GM12878 (cell line): ENCODE data around the gene NXPH1. TPM values are rescaled to one million over a fixed set of nuclear protein-coding genes. Genes with fewer than 3 reads are reported as not detected.

Experiments used
- ATAC-seq: fragments of 200-7000 bp; cut with Tn5 transposase; 3 replicates; pipeline ENCODE4 v1.9.1; 2020; ENCODE audit warnings: mild to moderate bottlenecking, moderate library complexity
- BruUV-seq: library from RNA; stranded (reverse); fragments of 400-500 nt; replicated peaks from 2 replicates; lab custom pipeline; 2021; lab: Mats Ljungman, UMichigan
- CTCF ChIA-PET: fragments of 300-600 bp; sonication (Branson Sonifier 250); formaldehyde crosslinking; extraction: SDS; loops from one replicate; lab custom pipeline; 2021; ENCODE audit warnings: inconsistent platforms; lab: Yijun Ruan, JAX
- POLR2A ChIA-PET: fragments of 350-600 bp; formaldehyde crosslinking; extraction: SDS; loops from one replicate; lab custom pipeline; 2021; ENCODE audit warnings: inconsistent platforms; lab: Charles Lee
- RAD21 ChIA-PET: fragments of 300-600 bp; sonication (Branson Sonifier 250); formaldehyde crosslinking; loops from one replicate; lab custom pipeline; 2023; ENCODE audit warnings: antibody characterized with exemption; ENCODE audit not compliant: unreplicated experiment; lab: Charles Lee
- SMC1A ChIA-PET: fragments of 300-600 bp; sonication (Branson Sonifier 250); formaldehyde crosslinking; loops from one replicate; lab custom pipeline; 2023; ENCODE audit not compliant: unreplicated experiment, uncharacterized antibody; lab: Charles Lee
- DNase-seq: peaks from one replicate; pipeline ENCODE4 v3.0.0-alpha.2; 2011; ENCODE audit warnings: low read depth, low spot score
- FAIRE-seq: peaks from 3 replicates; lab custom pipeline; 2011; peaks lifted over from hg19 to GRCh38; lab: Jason Lieb, UNC
- H2AFZ ChIP-seq: 2 replicates; pipeline ENCODE4 v1.6.0; 2011; ENCODE audit warnings: low read depth, low read length, control low read depth; ENCODE audit not compliant: control insufficient read depth
- H3K27ac ChIP-seq: 2 replicates; pipeline ENCODE4 v1.5.1; 2011; ENCODE audit warnings: control low read depth; ENCODE audit not compliant: control insufficient read depth, insufficient read depth
- H3K27me3 ChIP-seq, 2 experiments: replicated peaks in 1 of 2; 2 replicates each; pipeline versions ENCODE4 v1.6.0 to v1.6.1; 2011; ENCODE audit warnings: low read length in 1 of 2; ENCODE audit not compliant: control insufficient read depth in 2 of 2, insufficient read depth in 2 of 2
- H3K36me3 ChIP-seq, 2 experiments: 2 replicates each; pipeline ENCODE4 v1.5.1; 2011; ENCODE audit warnings: low read length in 1 of 2; ENCODE audit not compliant: control insufficient read depth in 2 of 2, insufficient read depth in 2 of 2
- H3K4me1 ChIP-seq: 2 replicates; pipeline ENCODE4 v1.6.1; 2011; ENCODE audit warnings: mild to moderate bottlenecking, low read length, moderate library complexity, mixed read lengths; ENCODE audit not compliant: control insufficient read depth, insufficient read depth
- H3K4me2 ChIP-seq: 2 replicates; pipeline ENCODE4 v1.6.0; 2011; ENCODE audit warnings: control low read depth; ENCODE audit not compliant: control insufficient read depth, insufficient read depth
- H3K4me3 ChIP-seq: fragments of 200-600 bp; sonication (generic); 2 replicates; pipeline ENCODE4 v1.5.1; 2016
- H3K79me2 ChIP-seq: 2 replicates; pipeline ENCODE4 v1.6.0; 2011; ENCODE audit warnings: low read length; ENCODE audit not compliant: control insufficient read depth, insufficient read depth
- H3K9ac ChIP-seq: 2 replicates; pipeline ENCODE4 v1.8.0; 2011; ENCODE audit warnings: low read length, control low read depth, mixed read lengths; ENCODE audit not compliant: control insufficient read depth, insufficient read depth
- H3K9me3 ChIP-seq: replicated peaks from 3 replicates; pipeline ENCODE4 v1.5.1; 2011; ENCODE audit warnings: mild to moderate bottlenecking, low read length; ENCODE audit not compliant: control insufficient read depth, insufficient read depth
- H4K20me1 ChIP-seq: 2 replicates; pipeline ENCODE4 v1.6.0; 2011; ENCODE audit not compliant: control insufficient read depth, insufficient read depth
- ASH2L ChIP-seq: fragments of 300-600, 200-600 bp; sonication (generic); IDR thresholded peaks from 2 replicates; pipeline ENCODE4 v1.6.1; 2017; ENCODE audit warnings: low read depth, mild to moderate bottlenecking, borderline replicate concordance
- CEBPB ChIP-seq, 2 experiments: fragments of 150-350 bp in 1 of 2; IDR thresholded peaks; 2 replicates each; pipeline ENCODE4 v1.6.1; 2012 to 2014; ENCODE audit warnings: low read depth in 2 of 2, low read length in 2 of 2, borderline replicate concordance in 1 of 2, inconsistent platforms in 1 of 2
- CHD4 ChIP-seq: fragments of 200-600 bp; sonication (generic); IDR thresholded peaks from 2 replicates; pipeline ENCODE4 v1.6.1; 2016; ENCODE audit warnings: mild to moderate bottlenecking
- CREB1 ChIP-seq: IDR thresholded peaks from 2 replicates; pipeline ENCODE4 v1.6.1; 2012; ENCODE audit warnings: low read depth, mild to moderate bottlenecking, inconsistent platforms
- EGR1 ChIP-seq, 2 experiments: IDR thresholded peaks; 1 replicate in 1 of 2; 2 replicates in 1 of 2; pipeline ENCODE4 v1.6.1; 2011 to 2012; ENCODE audit warnings: low read depth in 2 of 2, low read length in 2 of 2, borderline replicate concordance in 1 of 2, mild to moderate bottlenecking in 1 of 2, moderate library complexity in 1 of 2
- EP300 ChIP-seq, 2 experiments: fragments of 150-350 bp in 1 of 2; IDR thresholded peaks; 2 replicates each; pipeline ENCODE4 v1.6.1; 2011 to 2012; ENCODE audit warnings: low read depth in 2 of 2, low read length in 2 of 2, borderline replicate concordance in 1 of 2, improper control_type of control experiment in 1 of 2, inconsistent platforms in 1 of 2; ENCODE audit not compliant: control insufficient read depth in 1 of 2
- RFX5 ChIP-seq: IDR thresholded peaks from 2 replicates; pipeline ENCODE4 v1.6.1; 2011; ENCODE audit warnings: low read depth, low read length, improper control_type of control experiment
- SMC3 ChIP-seq: IDR thresholded peaks from 2 replicates; pipeline ENCODE4 v1.6.1; 2011; ENCODE audit warnings: low read length, improper control_type of control experiment, borderline replicate concordance
- STAT1 ChIP-seq: fragments of 450-650 bp; conservative IDR thresholded peaks from 2 replicates; pipeline ENCODE4 v1.6.1; 2014; ENCODE audit warnings: antibody characterized with exemption, mild to moderate bottlenecking
- TCF7 ChIP-seq: IDR thresholded peaks from 2 replicates; pipeline ENCODE4 v1.6.1; 2014; ENCODE audit warnings: antibody characterized with exemption, borderline replicate concordance
- ZNF24 ChIP-seq: fragments of 450-650 bp; IDR thresholded peaks from 2 replicates; pipeline ENCODE4 v1.6.1; 2017; ENCODE audit warnings: antibody characterized with exemption, mild to moderate bottlenecking
- in situ Hi-C: fragments of 300-500 bp; cut with MboI; formaldehyde crosslinking; loops from 9 replicates; pipeline ENCODE4 v1.14.3; 2018; ENCODE audit warnings: mixed read lengths
- intact Hi-C: fragments of 100-400 bp; cut with micrococcal nuclease; formaldehyde crosslinking; loops from one replicate; pipeline ENCODE4 v1.14.2; 2022; ENCODE audit not compliant: unreplicated experiment
- polyA plus RNA-seq, 11 experiments: library from polyadenylated mRNA; depleted of rRNA in 4 of 11; unstranded in 6 of 11; stranded (reverse) in 5 of 11; fragments of >200 nt; fragmentation: Nextera tagmentation in 4 of 11; fragmentation: Illumina TruSeq in 1 of 11; extraction: Ambion mirVana in 4 of 11; extraction: Trizol in 1 of 11; gene quantifications; 1 replicate in 1 of 11; 2 replicates in 10 of 11; pipeline versions ENCODE4 v1.2.1 to v1.2.3, GENCODE V29; 2011 to 2016; ENCODE audit warnings: inconsistent platforms in 2 of 11, missing spikeins in 2 of 11, low read depth in 1 of 11
- total RNA-seq, 4 experiments: library from RNA; depleted of rRNA in 3 of 4; stranded (reverse); fragments of >200 nt in 3 of 4; fragmentation: Illumina TruSeq in 1 of 4; extraction: Trizol in 1 of 4; gene quantifications; 2 replicates each; pipeline versions ENCODE4 v1.2.1 to v1.2.3, GENCODE V29; 2013 to 2021
- TF ChIP-seq, protein P1 (sequence below), 3 experiments: IDR thresholded peaks in 2 of 3; conservative IDR thresholded peaks in 1 of 3; 2 replicates each; pipeline ENCODE4 v1.5.1; 2011; ENCODE audit warnings: low read depth in 3 of 3, low read length in 3 of 3, mild to moderate bottlenecking in 3 of 3, control low read depth in 2 of 3, moderate library complexity in 2 of 3, inconsistent platforms in 1 of 3, mixed read lengths in 1 of 3; ENCODE audit not compliant: control insufficient read depth in 2 of 3, insufficient read depth in 1 of 3; ENCODE audit errors: extremely low read depth in 1 of 3
- TF ChIP-seq, protein P2 (sequence below): IDR thresholded peaks from 2 replicates; pipeline ENCODE4 v1.6.1; 2012; ENCODE audit warnings: low read depth, low read length, improper control_type of control experiment
- TF ChIP-seq, protein P3 (sequence below): IDR thresholded peaks from 2 replicates; pipeline ENCODE4 v1.6.1; 2011; ENCODE audit warnings: low read depth, low read length, improper control_type of control experiment, borderline replicate concordance
- TF ChIP-seq, protein P4 (sequence below): fragments of 450-650 bp; IDR thresholded peaks from 2 replicates; pipeline ENCODE4 v1.6.1; 2017; ENCODE audit warnings: antibody characterized with exemption, mild to moderate bottlenecking, moderate library complexity

The NXPH1 gene
- total and polyA plus RNA-seq, 10 of the 15 experiments (the other 5 are each of a cell fraction or from before 2014, with no cell fraction given): 0.06 to 0.34 TPM; not detected in 8

DNA sequence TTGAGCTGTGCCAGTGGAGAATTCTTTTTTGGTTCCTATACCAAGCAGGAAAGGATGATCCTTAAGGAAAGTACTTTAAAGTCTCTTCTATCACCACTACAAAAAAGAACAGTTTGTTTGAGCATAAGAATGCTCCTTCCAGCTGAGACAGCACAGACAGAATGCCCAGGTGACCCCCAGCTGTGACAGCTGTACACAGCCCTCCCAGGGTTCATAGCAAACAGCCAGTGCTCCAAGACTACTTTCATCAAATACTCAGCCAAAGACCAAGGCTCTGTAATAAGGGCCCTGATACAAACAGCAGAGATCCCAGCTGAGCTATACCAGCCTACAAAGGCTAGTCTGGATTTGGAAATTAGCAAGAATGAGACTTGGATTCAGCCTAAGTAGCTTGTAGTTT, 65.7 kb downstream of the NXPH1 start:
- H3K79me2 ChIP-seq: no peaks in the 10 kb centered on the region
- no peaks in the 10 kb centered on the region for H3K4me1 ChIP-seq
- CTCF ChIA-PET: interaction anchor here (0.8 to 1.4 kb wide), 2 partner anchors 8 to 224 kb away, joined by 3 to 4 read pairs; no protein-coding TSS in a partner anchor
- no peaks in the 10 kb centered on the region for H3K9me3 ChIP-seq
- RAD21 ChIA-PET: no interaction called here
- no peak overlapping the region for H3K9ac ChIP-seq
- H3K27ac ChIP-seq: no peak overlapping the region
- no peak overlapping the region for H3K4me3 ChIP-seq
- DNase-seq (no peak), ATAC-seq (no peak), FAIRE-seq (no peak)
- POLR2A ChIA-PET: interaction anchor here (0.6 kb wide), 1 partner anchor 69 kb away, joined by 3 read pairs; no protein-coding TSS in a partner anchor
- intact Hi-C loops: no loop called here
- H3K27me3 ChIP-seq: no peaks in the 10 kb centered on the region
- TF ChIP-seq ZNF24: no peak
- TF ChIP-seq, protein P1, sequence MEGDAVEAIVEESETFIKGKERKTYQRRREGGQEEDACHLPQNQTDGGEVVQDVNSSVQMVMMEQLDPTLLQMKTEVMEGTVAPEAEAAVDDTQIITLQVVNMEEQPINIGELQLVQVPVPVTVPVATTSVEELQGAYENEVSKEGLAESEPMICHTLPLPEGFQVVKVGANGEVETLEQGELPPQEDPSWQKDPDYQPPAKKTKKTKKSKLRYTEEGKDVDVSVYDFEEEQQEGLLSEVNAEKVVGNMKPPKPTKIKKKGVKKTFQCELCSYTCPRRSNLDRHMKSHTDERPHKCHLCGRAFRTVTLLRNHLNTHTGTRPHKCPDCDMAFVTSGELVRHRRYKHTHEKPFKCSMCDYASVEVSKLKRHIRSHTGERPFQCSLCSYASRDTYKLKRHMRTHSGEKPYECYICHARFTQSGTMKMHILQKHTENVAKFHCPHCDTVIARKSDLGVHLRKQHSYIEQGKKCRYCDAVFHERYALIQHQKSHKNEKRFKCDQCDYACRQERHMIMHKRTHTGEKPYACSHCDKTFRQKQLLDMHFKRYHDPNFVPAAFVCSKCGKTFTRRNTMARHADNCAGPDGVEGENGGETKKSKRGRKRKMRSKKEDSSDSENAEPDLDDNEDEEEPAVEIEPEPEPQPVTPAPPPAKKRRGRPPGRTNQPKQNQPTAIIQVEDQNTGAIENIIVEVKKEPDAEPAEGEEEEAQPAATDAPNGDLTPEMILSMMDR (IDR thresholded peaks at IDR 0.05 in 2 of 3, conservative IDR thresholded peaks at IDR 0.05 in 1 of 3; ENCODE audit: control insufficient read depth in 2 of 3, extremely low read depth in 1 of 3, insufficient read depth in 1 of 3, low read depth in 3 of 3, low read length in 3 of 3): no peak
- no peak for TF ChIP-seq RFX5
- TF ChIP-seq SMC3: no peak
- TF ChIP-seq, protein P2, sequence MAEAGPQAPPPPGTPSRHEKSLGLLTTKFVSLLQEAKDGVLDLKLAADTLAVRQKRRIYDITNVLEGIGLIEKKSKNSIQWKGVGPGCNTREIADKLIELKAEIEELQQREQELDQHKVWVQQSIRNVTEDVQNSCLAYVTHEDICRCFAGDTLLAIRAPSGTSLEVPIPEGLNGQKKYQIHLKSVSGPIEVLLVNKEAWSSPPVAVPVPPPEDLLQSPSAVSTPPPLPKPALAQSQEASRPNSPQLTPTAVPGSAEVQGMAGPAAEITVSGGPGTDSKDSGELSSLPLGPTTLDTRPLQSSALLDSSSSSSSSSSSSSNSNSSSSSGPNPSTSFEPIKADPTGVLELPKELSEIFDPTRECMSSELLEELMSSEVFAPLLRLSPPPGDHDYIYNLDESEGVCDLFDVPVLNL: no peak
- TF ChIP-seq ASH2L: no peak
- no peak for TF ChIP-seq TCF7
- TF ChIP-seq, protein P3, sequence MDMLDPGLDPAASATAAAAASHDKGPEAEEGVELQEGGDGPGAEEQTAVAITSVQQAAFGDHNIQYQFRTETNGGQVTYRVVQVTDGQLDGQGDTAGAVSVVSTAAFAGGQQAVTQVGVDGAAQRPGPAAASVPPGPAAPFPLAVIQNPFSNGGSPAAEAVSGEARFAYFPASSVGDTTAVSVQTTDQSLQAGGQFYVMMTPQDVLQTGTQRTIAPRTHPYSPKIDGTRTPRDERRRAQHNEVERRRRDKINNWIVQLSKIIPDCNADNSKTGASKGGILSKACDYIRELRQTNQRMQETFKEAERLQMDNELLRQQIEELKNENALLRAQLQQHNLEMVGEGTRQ: no peak
- TF ChIP-seq EGR1 (IDR thresholded peaks at IDR 0.05; ENCODE audit: borderline replicate concordance in 1 of 2, low read depth in 2 of 2, low read length in 2 of 2): no peak
- TF ChIP-seq, protein P4, sequence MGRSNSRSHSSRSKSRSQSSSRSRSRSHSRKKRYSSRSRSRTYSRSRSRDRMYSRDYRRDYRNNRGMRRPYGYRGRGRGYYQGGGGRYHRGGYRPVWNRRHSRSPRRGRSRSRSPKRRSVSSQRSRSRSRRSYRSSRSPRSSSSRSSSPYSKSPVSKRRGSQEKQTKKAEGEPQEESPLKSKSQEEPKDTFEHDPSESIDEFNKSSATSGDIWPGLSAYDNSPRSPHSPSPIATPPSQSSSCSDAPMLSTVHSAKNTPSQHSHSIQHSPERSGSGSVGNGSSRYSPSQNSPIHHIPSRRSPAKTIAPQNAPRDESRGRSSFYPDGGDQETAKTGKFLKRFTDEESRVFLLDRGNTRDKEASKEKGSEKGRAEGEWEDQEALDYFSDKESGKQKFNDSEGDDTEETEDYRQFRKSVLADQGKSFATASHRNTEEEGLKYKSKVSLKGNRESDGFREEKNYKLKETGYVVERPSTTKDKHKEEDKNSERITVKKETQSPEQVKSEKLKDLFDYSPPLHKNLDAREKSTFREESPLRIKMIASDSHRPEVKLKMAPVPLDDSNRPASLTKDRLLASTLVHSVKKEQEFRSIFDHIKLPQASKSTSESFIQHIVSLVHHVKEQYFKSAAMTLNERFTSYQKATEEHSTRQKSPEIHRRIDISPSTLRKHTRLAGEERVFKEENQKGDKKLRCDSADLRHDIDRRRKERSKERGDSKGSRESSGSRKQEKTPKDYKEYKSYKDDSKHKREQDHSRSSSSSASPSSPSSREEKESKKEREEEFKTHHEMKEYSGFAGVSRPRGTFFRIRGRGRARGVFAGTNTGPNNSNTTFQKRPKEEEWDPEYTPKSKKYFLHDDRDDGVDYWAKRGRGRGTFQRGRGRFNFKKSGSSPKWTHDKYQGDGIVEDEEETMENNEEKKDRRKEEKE: no peak
- TF ChIP-seq CREB1: no peak
- TF ChIP-seq CEBPB (IDR thresholded peaks at IDR 0.05; ENCODE audit: borderline replicate concordance in 1 of 2, low read depth in 2 of 2, low read length in 2 of 2): no peak
- no peak for TF ChIP-seq CHD4
- no peak for TF ChIP-seq EP300 (IDR thresholded peaks at IDR 0.05; ENCODE audit: borderline replicate concordance in 1 of 2, control insufficient read depth in 1 of 2, low read depth in 2 of 2, low read length in 2 of 2)
- TF ChIP-seq STAT1: no peak
- H3K36me3 ChIP-seq: no peaks in the 10 kb centered on the region
- SMC1A ChIA-PET: interaction anchor here (1.6 kb wide), 1 partner anchor 9 kb away, joined by 9 read pairs; no protein-coding TSS in a partner anchor
- BruUV-seq: no TSS peak
- in situ Hi-C loops: no loop called here
- H4K20me1 ChIP-seq: no peaks in the 10 kb centered on the region
- no peak overlapping the region for H3K4me2 ChIP-seq
- no peak overlapping the region for H2AFZ ChIP-seq
